Nephron progenitor cell (in vitro differentiated cells): ENCODE measurements around the gene MTO1.
"Not testable (repeated sequence)": the region's sequence is repeated elsewhere in the genome, so short reads cannot be mapped to it uniquely, and the experiment has no call there.

Experiments used
- DNase-seq: peaks from one replicate; pipeline ENCODE4 v3.0.0; 2021
- H3K27ac Mint-ChIP-seq: 2 replicates; pipeline ENCODE4 v1.8.0; 2021; ENCODE audit warnings: mild to moderate bottlenecking, moderate library complexity, mixed read lengths
- H3K27me3 Mint-ChIP-seq: 2 replicates; pipeline ENCODE4 v1.8.0; 2021; ENCODE audit warnings: mild to moderate bottlenecking, low read depth, mixed read lengths; ENCODE audit not compliant: poor library complexity
- H3K36me3 Mint-ChIP-seq: 2 replicates; pipeline ENCODE4 v1.8.0; 2021; ENCODE audit warnings: low read depth, mixed read lengths
- H3K4me1 Mint-ChIP-seq: 2 replicates; pipeline ENCODE4 v1.8.0; 2021; ENCODE audit warnings: mixed read lengths
- H3K4me3 Mint-ChIP-seq: 2 replicates; pipeline ENCODE4 v1.8.0; 2021; ENCODE audit warnings: mild to moderate bottlenecking, moderate library complexity, mixed read lengths
- H3K9me3 Mint-ChIP-seq: 2 replicates; pipeline ENCODE4 v1.8.0; 2021; ENCODE audit warnings: mild to moderate bottlenecking, moderate library complexity, mixed read lengths
- CTCF ChIP-seq: fragments of 200-600 bp; sonication (generic); IDR thresholded peaks from 2 replicates; pipeline ENCODE4 v1.5.0; 2021; ENCODE audit warnings: antibody characterized with exemption

The MTO1 gene

GRCh38 chr6:73491377-73491776 lies 29.8 kb downstream of the MTO1 start:
- Mint-ChIP-seq H3K36me3 (peaks cover 70% of the 10 kb centered on the region), H3K9me3 (peaks cover 23% of the 10 kb centered on the region), H3K27me3 (no peaks in the 10 kb centered on the region), H3K27ac (no peak overlapping the region), H3K4me1 (no peaks in the 10 kb centered on the region), H3K4me3 (no peak overlapping the region)
- DNase-seq = no peak
- TF ChIP-seq CTCF = no peak

- H3K27ac Mint-ChIP-seq = no peak overlapping the region
- no peaks in the 10 kb centered on the region for H3K9me3 Mint-ChIP-seq
- no peaks in the 10 kb centered on the region for H3K27me3 Mint-ChIP-seq
- no peaks in the 10 kb centered on the region for H3K4me1 Mint-ChIP-seq
- H3K4me3 Mint-ChIP-seq = no peak overlapping the region
- no peak for DNase-seq
- H3K36me3 Mint-ChIP-seq = peaks cover 45% of the 10 kb centered on the region
- TF ChIP-seq CTCF = no peak
Measured at GRCh38 chr6:73497915-73498314, 36.4 kb downstream of the MTO1 start.

- Mint-ChIP-seq H3K4me1 (no peaks in the 10 kb centered on the region), H3K9me3 (no peaks in the 10 kb centered on the region), H3K27ac (peak overlapping the region; percentile 47), H3K27me3 (no peaks in the 10 kb centered on the region), H3K4me3 (no peak overlapping the region), H3K36me3 (peaks cover 29% of the 10 kb centered on the region)
- no peak for TF ChIP-seq CTCF
- no peak for DNase-seq
Measured at GRCh38 chr6:73503027-73503772, 41.7 kb downstream of the MTO1 start.

- Mint-ChIP-seq H3K27ac (no peak overlapping the region), H3K36me3 (peaks cover 22% of the 10 kb centered on the region), H3K9me3 (no peaks in the 10 kb centered on the region), H3K4me3 (no peak overlapping the region), H3K27me3 (no peaks in the 10 kb centered on the region), H3K4me1 (no peaks in the 10 kb centered on the region)
- TF ChIP-seq CTCF = no peak
- DNase-seq = no peak
Measured at GRCh38 chr6:73504160-73504559, 42.6 kb downstream of the MTO1 start.

GRCh38 chr6:73505142-73505541 lies 43.6 kb downstream of the MTO1 start:
- Mint-ChIP-seq H3K27ac (no peak overlapping the region), H3K4me1 (no peaks in the 10 kb centered on the region), H3K27me3 (no peaks in the 10 kb centered on the region), H3K4me3 (no peak overlapping the region), H3K9me3 (no peaks in the 10 kb centered on the region), H3K36me3 (peaks cover 22% of the 10 kb centered on the region)
- DNase-seq = no peak
- no peak for TF ChIP-seq CTCF

GRCh38 chr6:73505705-73506104 lies 44.2 kb downstream of the MTO1 start:
- not testable (repeated sequence) for H3K27ac Mint-ChIP-seq, DNase-seq, H3K27me3 Mint-ChIP-seq, H3K4me1 Mint-ChIP-seq, H3K4me3 Mint-ChIP-seq, H3K9me3 Mint-ChIP-seq
- peaks cover 18% of the 10 kb centered on the region for H3K36me3 Mint-ChIP-seq
